Mucosa of rectum (tissue), 2 donors: Measurements from ENCODE around the gene FOXP2.
"Not testable (repeated sequence)": the region's sequence is repeated elsewhere in the genome, so short reads cannot be mapped to it uniquely, and the experiment has no call there.

Experiments
- H3K27ac ChIP-seq, 2 donors: one replicate each; pipeline ENCODE4 v1.7.0; 2013; ENCODE audit warnings: inconsistent platforms in 2 of 2, low read depth in 2 of 2, low read length in 2 of 2
- H3K27me3 ChIP-seq, 2 donors: one replicate each; pipeline ENCODE4 v1.7.0; 2013; ENCODE audit warnings: low read length in 2 of 2; ENCODE audit not compliant: control insufficient read depth in 2 of 2, insufficient read depth in 2 of 2
- H3K36me3 ChIP-seq, 2 donors: one replicate each; pipeline ENCODE4 v1.7.0; 2013; ENCODE audit warnings: low read length in 2 of 2; ENCODE audit not compliant: control insufficient read depth in 2 of 2, insufficient read depth in 2 of 2
- H3K4me1 ChIP-seq, 2 donors: one replicate each; pipeline ENCODE4 v1.7.0; 2013; ENCODE audit warnings: low read length in 2 of 2, mild to moderate bottlenecking in 1 of 2; ENCODE audit not compliant: control insufficient read depth in 2 of 2, insufficient read depth in 2 of 2
- H3K4me3 ChIP-seq, 2 donors: one replicate each; pipeline ENCODE4 v1.7.0; 2013; ENCODE audit warnings: low read length in 2 of 2
- H3K9ac ChIP-seq, 2 donors: one replicate each; pipeline ENCODE4 v1.7.0; 2013; ENCODE audit warnings: low read length in 2 of 2, low read depth in 1 of 2, mild to moderate bottlenecking in 1 of 2
- H3K9me3 ChIP-seq, 2 donors: one replicate each; pipeline ENCODE4 v1.7.0; 2013; ENCODE audit warnings: low read length in 2 of 2; ENCODE audit not compliant: control insufficient read depth in 2 of 2
- donor health status: healthy.
- donor health status: Normal muscosa, but diverticular disease.

FOXP2 gene

DNA sequence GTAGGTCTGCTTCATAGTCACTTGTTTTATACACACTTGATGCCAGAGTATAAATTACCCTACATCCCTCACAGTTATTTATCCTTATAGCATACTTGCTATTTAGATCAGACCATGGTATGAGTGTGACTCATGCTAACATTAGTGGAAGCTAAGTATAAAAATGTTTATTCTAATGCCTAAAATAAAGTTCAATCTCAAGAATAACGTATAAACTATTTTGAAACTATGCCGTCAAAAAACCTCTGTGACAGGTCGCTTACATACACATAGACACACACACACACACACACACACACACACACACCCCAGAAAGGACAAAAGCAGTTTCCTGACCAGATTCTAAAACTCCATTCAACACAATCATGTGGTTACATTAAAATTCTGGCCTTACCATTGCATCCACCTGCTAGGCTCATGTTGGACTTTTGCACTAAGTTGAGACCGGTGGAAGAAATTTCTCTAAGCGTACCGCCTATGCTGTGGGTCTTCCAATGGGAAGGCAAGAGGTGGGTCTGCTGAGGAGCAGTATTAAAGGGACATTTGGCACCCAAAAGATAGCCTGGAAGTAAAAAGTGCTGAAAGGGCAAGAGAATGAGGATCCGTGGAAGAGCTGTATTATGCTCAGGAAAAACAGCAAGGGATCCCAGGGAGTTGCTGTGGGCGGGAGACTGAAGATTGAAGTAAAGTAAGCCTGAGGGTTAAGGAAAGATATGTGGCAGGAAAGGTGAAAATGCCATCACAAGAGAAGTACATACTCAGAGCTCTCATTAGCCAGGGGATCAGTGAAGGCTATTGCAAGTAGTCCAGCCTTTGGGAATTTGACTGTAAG is 5.0 kb downstream of the FOXP2 start:
- H3K36me3 ChIP-seq = no peaks in the 10 kb centered on the region
- H3K4me3 ChIP-seq = no peak overlapping the region
- H3K9me3 ChIP-seq = no peaks in the 10 kb centered on the region
- peaks cover 0 to 4% of the 10 kb centered on the region in 2 donors for H3K4me1 ChIP-seq
- H3K27ac ChIP-seq = no peak overlapping the region
- no peaks in the 10 kb centered on the region for H3K27me3 ChIP-seq
- H3K9ac ChIP-seq = no peak overlapping the region

DNA sequence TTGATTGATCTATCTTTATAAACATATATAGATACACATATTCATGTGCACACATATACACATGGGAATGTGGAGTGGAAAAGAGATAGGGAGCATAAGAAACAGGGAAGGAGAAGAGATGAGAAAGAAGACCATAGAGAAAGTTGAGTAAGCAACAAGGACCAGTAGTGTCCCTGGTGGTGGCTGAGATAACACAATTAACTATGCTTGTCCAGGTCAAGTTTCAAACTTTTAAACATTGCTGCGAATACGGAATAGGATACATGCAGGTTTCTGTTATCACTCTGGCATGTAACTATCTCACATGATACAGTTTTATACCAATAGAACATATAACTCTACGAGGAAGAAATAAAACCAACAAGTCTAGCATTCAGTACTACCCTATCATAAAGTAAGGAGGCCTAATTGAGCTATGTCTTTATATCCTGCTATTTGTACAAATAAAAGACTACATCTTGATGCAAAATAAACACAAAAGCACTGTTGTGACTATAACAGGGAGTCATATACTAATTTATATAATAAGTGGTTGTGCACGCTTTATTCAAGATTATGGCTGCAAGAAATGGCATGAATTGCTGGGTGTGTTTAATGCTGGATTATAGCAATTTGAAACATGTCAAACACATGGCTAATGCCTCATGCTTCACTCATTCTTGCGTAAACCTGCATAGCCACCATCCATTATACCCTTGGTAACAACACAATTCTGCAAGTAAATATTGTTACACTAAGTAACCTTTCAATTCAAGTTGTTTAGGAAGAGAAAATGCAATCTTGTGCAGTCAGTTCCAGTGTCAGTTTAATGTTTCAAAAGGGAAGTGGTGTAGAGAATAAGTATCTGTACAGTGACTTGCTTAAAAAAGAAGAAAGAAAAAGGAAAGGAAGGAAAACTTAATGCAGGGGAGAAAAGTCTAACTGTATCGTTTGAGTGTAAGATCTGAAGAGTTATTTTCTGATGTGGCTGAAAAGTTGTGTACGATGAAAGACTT is 8.2 kb downstream of the FOXP2 start:
- no peaks in the 10 kb centered on the region for H3K36me3 ChIP-seq
- H3K9me3 ChIP-seq = no peaks in the 10 kb centered on the region
- H3K4me3 ChIP-seq = no peak overlapping the region
- no peaks in the 10 kb centered on the region for H3K27me3 ChIP-seq
- no peak overlapping the region for H3K27ac ChIP-seq
- no peak overlapping the region for H3K9ac ChIP-seq
- H3K4me1 ChIP-seq = peaks cover 0 to 4% of the 10 kb centered on the region in 2 donors

DNA sequence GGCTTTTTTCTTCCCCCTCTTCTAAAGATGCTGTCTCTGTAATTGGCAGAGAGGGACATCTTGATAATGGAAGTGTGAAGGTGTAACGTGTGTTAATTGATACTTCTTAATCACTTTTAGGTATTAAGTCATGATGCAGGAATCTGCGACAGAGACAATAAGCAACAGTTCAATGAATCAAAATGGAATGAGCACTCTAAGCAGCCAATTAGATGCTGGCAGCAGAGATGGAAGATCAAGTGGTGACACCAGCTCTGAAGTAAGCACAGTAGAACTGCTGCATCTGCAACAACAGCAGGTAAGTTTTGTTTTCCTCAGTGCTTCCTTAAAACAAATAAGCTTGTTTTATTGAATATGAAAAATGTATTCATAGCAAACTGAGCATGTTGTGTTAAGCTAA is 11.8 kb downstream of the FOXP2 start:
- no peak overlapping the region for H3K27ac ChIP-seq
- H3K4me3 ChIP-seq = no peak overlapping the region
- no peaks in the 10 kb centered on the region for H3K9me3 ChIP-seq
- no peaks in the 10 kb centered on the region for H3K27me3 ChIP-seq
- H3K9ac ChIP-seq = no peak overlapping the region
- no peaks in the 10 kb centered on the region for H3K36me3 ChIP-seq
- peaks cover 0 to 4% of the 10 kb centered on the region in 2 donors for H3K4me1 ChIP-seq

DNA sequence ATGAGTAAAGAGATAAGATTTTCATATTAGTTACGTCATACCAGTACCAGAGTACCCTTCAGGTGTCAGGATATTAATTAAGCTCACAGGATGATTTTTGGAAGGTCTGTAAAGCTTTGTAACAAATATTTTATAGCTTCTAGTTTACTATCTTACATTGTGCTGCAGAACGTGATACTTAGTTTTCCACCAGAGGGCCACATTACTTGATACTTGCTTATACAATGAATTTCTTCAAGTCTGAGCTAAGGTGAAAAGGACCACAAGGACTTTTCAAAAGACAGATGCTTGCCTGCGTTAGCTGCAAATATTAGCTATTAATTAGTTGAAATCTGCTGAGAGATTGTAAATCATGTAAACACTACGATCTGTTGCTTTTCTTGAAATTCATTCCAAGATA is 12.2 kb downstream of the FOXP2 start:
- peaks cover 0 to 4% of the 10 kb centered on the region in 2 donors for H3K4me1 ChIP-seq
- no peak overlapping the region for H3K9ac ChIP-seq
- no peak overlapping the region for H3K4me3 ChIP-seq
- no peak overlapping the region for H3K27ac ChIP-seq
- H3K27me3 ChIP-seq = no peaks in the 10 kb centered on the region
- no peaks in the 10 kb centered on the region for H3K9me3 ChIP-seq
- H3K36me3 ChIP-seq = no peaks in the 10 kb centered on the region

DNA sequence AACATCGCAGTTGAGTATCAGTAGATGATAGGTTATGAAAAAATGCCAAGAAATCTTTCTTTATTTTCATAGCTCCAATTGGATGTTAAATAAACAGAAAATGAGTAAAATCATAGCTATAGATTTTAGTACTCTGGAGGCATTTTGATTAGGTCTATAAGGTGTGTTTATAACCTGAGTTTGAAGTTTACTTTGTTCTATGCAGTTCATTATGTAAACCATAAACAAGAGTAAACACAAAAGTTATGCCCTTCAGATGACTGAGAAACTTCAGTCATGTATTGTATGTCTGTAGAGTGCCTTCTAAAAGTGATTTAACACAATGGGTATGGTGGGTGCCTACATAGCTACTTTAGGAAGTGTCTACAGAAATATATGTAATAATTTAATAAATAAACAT is 13.6 kb downstream of the FOXP2 start:
- Histone ChIP-seq H3K27me3 (no peaks in the 10 kb centered on the region), H3K9me3 (no peaks in the 10 kb centered on the region), H3K36me3 (no peaks in the 10 kb centered on the region), H3K4me3 (no peak overlapping the region), H3K9ac (no peak overlapping the region), H3K4me1 (no peaks in the 10 kb centered on the region), H3K27ac (no peak overlapping the region)

DNA sequence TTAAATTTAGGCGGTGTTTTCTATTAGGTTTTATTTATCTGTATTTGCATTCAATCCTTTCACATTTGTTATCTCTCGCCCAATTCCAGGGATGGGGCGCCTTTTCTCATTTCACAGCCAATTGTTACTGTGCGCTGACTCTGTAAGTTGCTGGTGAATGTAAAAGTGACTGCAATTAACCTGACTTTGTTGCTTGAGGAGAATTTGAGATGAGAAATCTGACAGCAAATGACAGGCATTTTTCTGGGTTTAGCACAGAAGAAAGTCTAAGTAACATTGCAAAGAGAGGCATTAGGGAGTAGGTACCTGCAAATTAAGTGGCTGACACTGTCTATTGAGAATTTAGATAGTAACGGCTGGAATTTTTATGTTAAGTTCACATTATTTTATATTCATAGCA is 16.6 kb downstream of the FOXP2 start:
- no peaks in the 10 kb centered on the region for H3K36me3 ChIP-seq
- no peaks in the 10 kb centered on the region for H3K9me3 ChIP-seq
- H3K27ac ChIP-seq = no peak overlapping the region
- H3K4me1 ChIP-seq = no peaks in the 10 kb centered on the region
- no peak overlapping the region for H3K4me3 ChIP-seq
- H3K27me3 ChIP-seq = no peaks in the 10 kb centered on the region
- no peak overlapping the region for H3K9ac ChIP-seq

DNA sequence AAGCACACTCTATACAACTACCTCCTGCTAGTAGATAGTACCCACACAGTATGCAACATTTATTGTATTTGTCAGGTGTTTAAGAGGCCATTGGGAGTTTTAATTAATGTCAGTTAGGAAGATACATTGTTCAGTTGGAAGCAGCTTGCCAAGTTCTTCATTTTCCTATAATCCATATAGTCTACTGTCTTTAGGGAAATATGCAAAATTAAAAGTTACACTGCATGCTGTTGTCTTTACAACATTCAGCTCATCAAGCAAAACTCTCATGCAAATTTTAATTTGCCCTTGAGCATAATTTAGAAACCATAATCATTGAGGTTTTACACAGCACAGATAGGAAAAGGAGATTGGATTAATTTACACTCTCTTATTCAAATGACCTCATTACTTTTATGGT is 17.4 kb downstream of the FOXP2 start:
- no peaks in the 10 kb centered on the region for H3K36me3 ChIP-seq
- H3K9ac ChIP-seq = no peak overlapping the region
- no peaks in the 10 kb centered on the region for H3K4me1 ChIP-seq
- no peak overlapping the region for H3K4me3 ChIP-seq
- no peaks in the 10 kb centered on the region for H3K27me3 ChIP-seq
- H3K27ac ChIP-seq = no peak overlapping the region
- H3K9me3 ChIP-seq = no peaks in the 10 kb centered on the region

DNA sequence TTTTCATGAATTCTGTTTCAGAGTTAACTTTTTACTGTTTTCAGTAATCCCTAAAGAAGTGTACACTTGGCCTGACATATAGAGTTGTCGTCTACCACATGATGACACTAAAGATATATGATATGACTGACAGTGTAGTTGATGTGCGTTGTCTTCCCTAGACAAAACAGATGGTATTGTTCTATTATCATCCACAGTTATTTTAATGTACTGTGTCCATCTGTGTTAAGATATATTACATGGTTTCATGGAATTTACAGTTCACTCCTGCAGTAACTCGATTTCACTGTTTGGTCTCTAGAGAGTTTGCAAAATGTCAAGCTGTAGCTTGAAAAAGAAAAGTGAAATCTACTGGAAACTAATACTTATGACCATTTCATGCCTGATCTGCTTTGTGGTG is 18.1 kb downstream of the FOXP2 start:
- no peak overlapping the region for H3K9ac ChIP-seq
- H3K27ac ChIP-seq = no peak overlapping the region
- no peaks in the 10 kb centered on the region for H3K4me1 ChIP-seq
- H3K27me3 ChIP-seq = no peaks in the 10 kb centered on the region
- H3K4me3 ChIP-seq = no peak overlapping the region
- H3K9me3 ChIP-seq = no peaks in the 10 kb centered on the region
- no peaks in the 10 kb centered on the region for H3K36me3 ChIP-seq

DNA sequence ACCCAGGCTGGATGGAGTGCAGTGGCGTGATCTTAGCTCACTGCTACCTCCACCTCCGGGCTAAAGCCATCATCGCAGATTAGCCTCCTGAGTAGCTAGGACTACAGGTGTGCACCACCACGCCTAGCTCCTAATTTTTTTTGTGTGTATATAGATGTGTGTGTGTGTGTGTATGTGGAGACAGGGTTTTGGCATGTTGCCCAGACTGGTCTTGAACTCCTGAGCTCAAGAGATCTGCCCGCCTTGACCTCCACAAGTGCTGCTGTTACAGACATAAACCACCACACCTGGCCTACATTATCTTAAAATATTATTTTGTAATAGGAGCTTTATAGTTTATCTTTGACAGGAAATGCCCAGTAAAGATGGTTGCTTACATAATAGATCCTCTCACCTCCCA is 25.0 kb downstream of the FOXP2 start:
- Histone ChIP-seq H3K9me3 (no peaks in the 10 kb centered on the region), H3K4me1 (no peaks in the 10 kb centered on the region), H3K4me3 (no peak overlapping the region), H3K27ac (no peak overlapping the region), H3K36me3 (no peaks in the 10 kb centered on the region), H3K27me3 (no peaks in the 10 kb centered on the region), H3K9ac (no peak overlapping the region)

DNA sequence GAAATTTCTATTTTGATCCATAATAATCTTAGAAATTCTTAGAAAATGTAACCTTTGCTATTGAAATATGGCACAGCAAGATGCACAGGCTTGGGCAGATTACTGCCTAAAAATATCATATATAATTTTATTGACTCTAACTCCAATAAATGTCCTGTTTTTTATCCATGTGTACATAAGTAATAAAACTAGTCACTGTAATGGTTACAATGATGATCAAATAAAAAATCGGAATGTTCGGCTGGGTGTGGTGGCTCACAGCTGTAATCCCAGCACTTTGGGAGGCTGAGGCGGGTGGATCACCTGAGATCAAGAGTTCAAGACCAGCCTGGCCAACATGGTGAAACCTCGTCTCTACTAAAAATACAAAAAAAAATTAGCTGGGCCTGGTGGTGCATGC is 26.3 kb downstream of the FOXP2 start:
- H3K27ac ChIP-seq, H3K9ac ChIP-seq, H3K4me3 ChIP-seq, H3K27me3 ChIP-seq, H3K9me3 ChIP-seq, H3K36me3 ChIP-seq, H3K4me1 ChIP-seq: not testable (repeated sequence)
